ENCODE results near the gene TYR. TPM values are rescaled to one million over a fixed set of nuclear protein-coding genes. Genes with fewer than 3 reads are reported as not detected.

TYR gene
- total RNA-seq, 4 donors from 2014 or later, result not detected

DNA sequence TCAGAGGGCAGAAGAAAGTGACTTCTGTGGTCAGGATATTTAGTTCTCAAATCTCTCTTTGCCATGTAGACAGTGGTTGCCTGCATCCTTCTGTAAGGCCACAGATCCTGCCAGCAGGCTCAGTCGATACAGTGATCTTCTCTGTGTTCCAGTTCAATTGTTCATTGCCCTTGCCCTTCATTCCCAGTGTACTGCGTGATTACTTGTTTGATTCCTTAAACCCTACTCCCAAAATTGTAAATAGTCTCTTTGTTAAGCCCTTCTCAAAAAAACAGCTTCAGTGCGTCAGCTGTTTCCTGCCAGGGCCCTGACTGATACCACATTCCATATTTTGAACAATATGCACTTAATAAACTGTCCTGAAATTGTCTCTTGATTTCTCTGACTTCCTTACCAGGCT lies 9.3 kb upstream of the TYR start:
- Histone ChIP-seq H3K9me3 (no peaks in the 10 kb centered on the region), H3K36me3 (no peaks in the 10 kb centered on the region), H3K4me1 (no peaks in the 10 kb centered on the region), H3K27ac (no peak overlapping the region), H3K27me3 (no peaks in the 10 kb centered on the region), H3K4me3 (no peak overlapping the region)
- DNase-seq, result no peak
- TF ChIP-seq POLR2A (IDR thresholded peaks at IDR 0.05), result no peak
- TF ChIP-seq, protein P1, sequence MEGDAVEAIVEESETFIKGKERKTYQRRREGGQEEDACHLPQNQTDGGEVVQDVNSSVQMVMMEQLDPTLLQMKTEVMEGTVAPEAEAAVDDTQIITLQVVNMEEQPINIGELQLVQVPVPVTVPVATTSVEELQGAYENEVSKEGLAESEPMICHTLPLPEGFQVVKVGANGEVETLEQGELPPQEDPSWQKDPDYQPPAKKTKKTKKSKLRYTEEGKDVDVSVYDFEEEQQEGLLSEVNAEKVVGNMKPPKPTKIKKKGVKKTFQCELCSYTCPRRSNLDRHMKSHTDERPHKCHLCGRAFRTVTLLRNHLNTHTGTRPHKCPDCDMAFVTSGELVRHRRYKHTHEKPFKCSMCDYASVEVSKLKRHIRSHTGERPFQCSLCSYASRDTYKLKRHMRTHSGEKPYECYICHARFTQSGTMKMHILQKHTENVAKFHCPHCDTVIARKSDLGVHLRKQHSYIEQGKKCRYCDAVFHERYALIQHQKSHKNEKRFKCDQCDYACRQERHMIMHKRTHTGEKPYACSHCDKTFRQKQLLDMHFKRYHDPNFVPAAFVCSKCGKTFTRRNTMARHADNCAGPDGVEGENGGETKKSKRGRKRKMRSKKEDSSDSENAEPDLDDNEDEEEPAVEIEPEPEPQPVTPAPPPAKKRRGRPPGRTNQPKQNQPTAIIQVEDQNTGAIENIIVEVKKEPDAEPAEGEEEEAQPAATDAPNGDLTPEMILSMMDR (IDR thresholded peaks at IDR 0.05), result no peak

DNA sequence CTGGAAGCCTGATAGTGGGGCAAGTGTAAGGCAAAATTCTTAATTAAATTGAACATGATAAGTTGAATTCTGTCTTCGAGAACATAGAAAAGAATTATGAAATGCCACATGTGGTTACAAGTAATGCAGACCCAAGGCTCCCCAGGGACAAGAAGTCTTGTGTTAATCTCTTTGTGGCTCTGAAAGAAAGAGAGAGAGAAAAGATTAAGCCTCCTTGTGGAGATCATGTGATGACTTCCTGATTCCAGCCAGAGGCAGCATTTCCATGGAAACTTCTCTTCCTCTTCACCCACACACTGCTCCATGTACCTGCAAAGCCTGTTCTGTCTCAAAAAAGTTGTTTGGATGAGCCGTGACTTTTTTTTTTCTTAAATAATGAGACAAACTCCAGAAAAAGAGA lies 1.9 kb upstream of the TYR start:
- no peak overlapping the region for H3K4me3 ChIP-seq
- H3K27me3 ChIP-seq, result no peaks in the 10 kb centered on the region
- H3K27ac ChIP-seq, result no peak overlapping the region
- no peak for DNase-seq
- H3K9me3 ChIP-seq, result no peaks in the 10 kb centered on the region
- no peak for TF ChIP-seq POLR2A (IDR thresholded peaks at IDR 0.05)
- TF ChIP-seq, protein P1 (IDR thresholded peaks at IDR 0.05), result no peak
- no peaks in the 10 kb centered on the region for H3K4me1 ChIP-seq
- H3K36me3 ChIP-seq, result no peaks in the 10 kb centered on the region

DNA sequence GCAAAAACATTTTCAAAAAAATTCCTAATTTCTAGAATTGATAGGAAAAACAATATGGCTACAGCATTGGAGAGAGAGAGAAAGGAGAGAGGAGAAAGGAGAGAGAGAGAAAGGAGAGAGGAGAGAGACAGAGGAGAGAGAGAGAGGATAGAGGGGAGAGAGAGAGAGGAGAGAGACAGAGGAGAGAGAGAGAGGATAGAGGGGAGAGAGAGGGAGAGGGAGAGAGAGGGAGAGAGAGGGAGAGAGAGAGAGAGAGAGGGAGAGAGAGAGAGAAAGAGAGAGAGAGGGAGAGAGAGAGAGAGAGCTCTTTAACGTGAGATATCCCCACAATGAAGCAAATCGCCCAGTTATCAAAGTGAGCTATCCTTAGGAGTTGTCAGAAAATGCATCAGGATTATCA lies 737 bp upstream of the TYR start:
- no peak for TF ChIP-seq POLR2A (IDR thresholded peaks at IDR 0.05)
- TF ChIP-seq, protein P1 (IDR thresholded peaks at IDR 0.05), result no peak
- Histone ChIP-seq H3K36me3 (no peaks in the 10 kb centered on the region), H3K4me1 (no peaks in the 10 kb centered on the region), H3K9me3 (no peaks in the 10 kb centered on the region), H3K4me3 (no peak overlapping the region), H3K27ac (no peak overlapping the region), H3K27me3 (no peaks in the 10 kb centered on the region)
- DNase-seq, result no peak

DNA sequence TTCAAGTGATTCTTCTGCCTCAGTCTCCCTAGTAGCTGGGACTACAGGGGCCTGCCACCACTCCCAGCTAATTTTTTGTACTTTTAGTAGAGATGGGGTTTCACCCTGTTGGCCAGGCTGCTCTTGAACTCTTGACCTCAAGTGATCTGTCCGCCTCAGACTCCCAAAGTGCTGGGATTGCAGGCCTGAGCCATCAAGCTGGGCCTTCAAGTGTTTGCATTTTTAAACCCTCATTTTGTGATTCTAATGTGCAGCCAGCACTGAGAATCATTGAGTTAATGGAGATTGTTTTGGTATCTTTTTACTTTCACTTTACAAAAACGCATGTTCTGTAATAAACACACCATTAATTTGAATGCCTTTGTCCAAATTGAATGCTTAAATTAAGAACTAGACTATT lies 3.4 kb downstream of the TYR start:
- Histone ChIP-seq H3K4me3 (no peak overlapping the region), H3K36me3 (no peaks in the 10 kb centered on the region), H3K4me1 (no peaks in the 10 kb centered on the region), H3K27ac (no peak overlapping the region), H3K27me3 (no peaks in the 10 kb centered on the region), H3K9me3 (no peaks in the 10 kb centered on the region)
- no peak for DNase-seq
- TF ChIP-seq POLR2A (IDR thresholded peaks at IDR 0.05), result no peak
- TF ChIP-seq, protein P1 (IDR thresholded peaks at IDR 0.05), result no peak

DNA sequence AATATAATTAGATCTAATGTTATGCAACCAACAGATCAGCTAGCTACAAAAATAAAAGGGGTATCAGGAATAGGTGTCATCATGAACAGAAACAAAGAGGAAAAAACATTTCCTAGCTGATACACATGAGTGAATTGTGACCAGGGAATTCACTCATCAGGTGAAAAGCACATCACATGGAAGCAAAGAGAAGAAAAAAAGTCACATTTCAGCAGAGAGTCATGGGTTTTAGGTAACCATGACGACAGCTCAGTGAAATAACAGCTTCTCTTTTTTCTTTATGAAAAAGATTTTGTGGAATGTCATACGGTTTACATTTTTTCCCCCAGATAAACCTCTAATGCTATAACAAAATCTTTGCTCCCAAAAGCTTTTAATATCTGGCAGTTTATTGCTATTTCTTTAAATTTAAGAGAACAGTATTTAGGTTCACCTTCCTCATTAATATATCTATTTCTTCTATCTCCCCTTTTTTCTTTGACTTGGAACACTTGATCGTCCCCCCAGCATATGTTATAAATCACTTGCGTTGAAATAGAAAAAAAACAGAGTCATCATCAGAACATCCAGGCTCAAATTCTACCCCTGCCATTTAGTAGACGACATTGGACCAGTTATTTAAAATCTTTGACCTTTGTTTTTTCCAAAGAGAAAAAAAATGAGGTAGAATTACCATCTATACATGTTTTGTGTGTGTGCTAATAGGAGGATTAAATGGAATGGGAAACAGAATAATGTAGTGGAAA lies 5.3 kb downstream of the TYR start:
- H3K36me3 ChIP-seq, result no peaks in the 10 kb centered on the region
- no peaks in the 10 kb centered on the region for H3K4me1 ChIP-seq
- no peaks in the 10 kb centered on the region for H3K27me3 ChIP-seq
- no peak overlapping the region for H3K27ac ChIP-seq
- H3K4me3 ChIP-seq, result no peak overlapping the region
- H3K9me3 ChIP-seq, result no peaks in the 10 kb centered on the region
- DNase-seq, result no peak
- TF ChIP-seq, protein P1 (IDR thresholded peaks at IDR 0.05), result no peak
- TF ChIP-seq POLR2A (IDR thresholded peaks at IDR 0.05), result no peak
